Heart left ventricle (tissue), 13 donors: Measurements from ENCODE around the gene SPEF1.

Experiments
- CTCF ChIP-seq, 12 donors: fragments of 200-600 bp; sonication (generic) in 4 of 12; IDR thresholded peaks; one replicate each; pipeline versions ENCODE4 v1.5.0 to v1.8.0; 2018 to 2022; ENCODE audit warnings: antibody characterized with exemption in 12 of 12, mild to moderate bottlenecking in 5 of 12
- POLR2A ChIP-seq, 2 donors: fragments of 450-650 bp; IDR thresholded peaks; one replicate each; pipeline ENCODE4 v1.6.1; 2017; ENCODE audit warnings: antibody characterized with exemption in 2 of 2, mild to moderate bottlenecking in 2 of 2, moderate library complexity in 2 of 2
- donor health status: ischemic (EF 13 %, LVEDD 7.1; RV severe dilation, severe dysfunction).
- donor health status: DM: no; HTN: yes; CAD: no.
- donor health status: DM: no; HTN: no; CAD: no.
- donor health status: ischemic (EF 25% LVEDD 6.9; RV normal size, moderate dysfunction).
- donor health status: ischemic (EF 25% LVEDD 5.7; RV mildly dilated, moderate dysfunction).
- donor health status: ischemic (EF 35%, LVEDD 5.7; RV mildly dilated, moderate dysfunction).
- donor health status: nonischemic (EF 11% LVEDD 7.7; RV severe dilation, severe dysfunction).
- donor health status: DM: yes; HTN: yes; CAD: no.
- donor health status: PGD.
- donor health status: ischemic (EF 29% LVEDD 5.4; RV normal size, mild dysfunction).
- donor health status: nonischemic (EF 23%, LVEDD 6.1; RV moderate dilation, normal function).

GRCh38 chr20:3753098-3753497, 28.1 kb downstream of the SPEF1 start:
- no peak for TF ChIP-seq POLR2A (IDR thresholded peaks at IDR 0.05)
- peak; percentile 63 to 81 (median 72) for TF ChIP-seq CTCF (IDR thresholded peaks at IDR 0.05)
